ENCODE results near the gene CYP27B1.

DNA sequence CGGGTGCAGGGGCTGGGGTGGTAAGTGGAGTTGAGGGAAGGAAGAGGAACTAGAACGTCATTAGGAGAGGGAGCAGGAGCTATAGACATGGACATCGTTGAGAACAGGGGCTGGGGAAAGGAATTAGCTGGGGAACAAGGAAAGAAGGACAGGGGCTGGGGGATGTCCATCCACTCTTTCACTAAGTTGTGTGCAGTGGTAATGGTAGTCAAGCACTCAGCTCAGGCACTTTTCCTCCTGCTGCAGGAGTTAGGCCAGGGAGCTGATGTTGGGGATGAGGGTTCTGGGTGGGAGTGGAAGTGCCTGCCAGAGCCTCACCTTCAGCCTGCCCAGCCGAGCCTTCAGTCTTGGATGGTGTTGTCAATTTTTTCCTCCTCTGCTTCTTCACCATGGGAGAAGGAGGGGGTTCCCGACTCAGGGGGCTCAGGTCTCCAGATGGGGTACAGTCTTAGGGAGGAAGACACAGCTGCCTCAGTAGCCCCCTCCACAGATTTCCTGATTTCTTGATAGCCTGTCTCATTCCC is 37.5 kb downstream of the CYP27B1 start:
- no peak for TF ChIP-seq CTCF (IDR thresholded peaks at IDR 0.05)
- TF ChIP-seq POLR2A (IDR thresholded peaks at IDR 0.05): no peak
- no peak for TF ChIP-seq POLR2AphosphoS5 (IDR thresholded peaks at IDR 0.05)

Measured in upper lobe of left lung (tissue), 4 donors.